ENCODE results near the gene CRIM1. TPM values are rescaled to one million over a fixed set of nuclear protein-coding genes. Genes with fewer than 3 reads are reported as not detected.

CRIM1 gene
- total and polyA plus RNA-seq, 2 of the 8 experiments (the other 6 are each of a cell fraction or from before 2014, with no cell fraction given): 9.4 to 28.4 TPM

DNA sequence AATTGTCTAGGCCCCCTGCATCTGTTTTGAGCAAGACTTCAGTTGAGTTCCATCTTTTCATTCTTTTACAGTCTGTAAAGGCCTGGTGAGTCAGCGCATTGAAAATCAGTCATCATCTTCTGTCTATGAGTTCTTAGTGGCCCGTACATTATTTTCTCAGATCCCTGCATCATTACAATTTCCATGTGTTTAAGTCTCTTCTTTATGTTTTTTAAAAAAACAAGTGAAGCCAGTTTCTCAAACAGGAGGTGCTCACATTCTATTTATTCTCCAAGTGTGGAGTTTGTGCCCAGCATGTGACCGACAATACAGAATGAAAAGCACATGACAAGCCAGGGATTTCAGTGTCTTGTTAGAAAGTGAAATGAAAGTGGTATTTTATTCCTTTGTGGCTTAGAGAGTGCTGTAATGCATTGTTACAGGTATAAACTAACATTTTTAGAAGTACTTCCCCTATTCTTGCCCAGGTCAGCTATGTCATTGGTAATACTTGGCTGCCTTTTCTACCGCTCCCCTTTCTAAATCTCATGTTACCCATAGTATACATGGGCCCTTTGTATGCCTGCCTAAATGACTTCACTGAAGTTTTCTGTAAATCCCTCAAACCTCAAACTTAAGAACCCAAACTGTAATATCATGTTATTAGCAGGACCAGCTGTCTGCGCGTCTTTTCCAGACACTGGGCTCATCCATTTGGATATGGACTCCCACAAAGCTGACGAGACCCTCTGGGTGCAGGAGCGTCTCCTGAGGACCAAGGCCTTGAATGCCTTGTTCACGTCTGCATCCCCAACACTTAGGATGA is 174.8 kb downstream of the CRIM1 start:
- Histone ChIP-seq H3K18ac (ENCODE audit: extremely low read depth, low read length) (no peak overlapping the region), H3K79me2 (ENCODE audit: control insufficient read depth in 1 of 2, insufficient read depth in 2 of 2, low read length in 2 of 2) (no peaks in the 10 kb centered on the region), H3K23ac (ENCODE audit: insufficient read length) (no peak overlapping the region), H4K8ac (ENCODE audit: extremely low read depth, insufficient read depth, low read length) (no peak overlapping the region), H2BK120ac (replicated peaks; ENCODE audit: low read depth, low read length) (no peak overlapping the region), H4K5ac (ENCODE audit: insufficient read length, low read depth, low read length) (no peak overlapping the region), H4K20me1 (replicated peaks in 1 of 2; ENCODE audit: control insufficient read depth in 1 of 2, insufficient read depth in 2 of 2, low read length in 2 of 2) (peaks cover 0 to 2% of the 10 kb centered on the region in 2 experiments), H3K4me2 (ENCODE audit: insufficient read depth in 1 of 2, low read depth in 2 of 2, low read length in 2 of 2) (no peak overlapping the region), H3K9ac (replicated peaks in 1 of 4; ENCODE audit: extremely low read depth in 1 of 4, low read depth in 3 of 4, low read length in 3 of 4) (no peak overlapping the region), H3K4me1 (replicated peaks in 1 of 4; ENCODE audit: control insufficient read depth in 3 of 4, insufficient read depth in 4 of 4, low read length in 3 of 4) (no peaks in the 10 kb centered on the region), H3K23me2 (ENCODE audit: low read depth, low read length) (no peaks in the 10 kb centered on the region; the same call in 1 of the 2 replicates), H4K91ac (replicated peaks; ENCODE audit: insufficient read length, low read length) (no peak overlapping the region), H3K9me3 (ENCODE audit: insufficient read depth in 2 of 2, low read depth in 1 of 2, low read length in 1 of 2) (no peaks in the 10 kb centered on the region), H3K4ac (replicated peaks; ENCODE audit: insufficient read length, low read depth, low read length) (no peak overlapping the region), H2BK20ac (ENCODE audit: low read length) (no peak overlapping the region), H3K27me3 (replicated peaks in 1 of 4; ENCODE audit: control insufficient read depth in 3 of 4, extremely low read depth in 1 of 4, insufficient read depth in 3 of 4, low read length in 3 of 4) (no peaks in the 10 kb centered on the region), H3K56ac (replicated peaks; ENCODE audit: insufficient read length, low read depth, low read length) (no peak overlapping the region), H2BK12ac (ENCODE audit: low read depth, low read length) (no peak overlapping the region), H3K36me3 (ENCODE audit: control insufficient read depth in 2 of 4, insufficient read depth in 4 of 4, low read length in 3 of 4) (peaks cover 0 to 4% (median 0%) of the 10 kb centered on the region in 4 experiments; a peak in 3 of 8 replicates), H2BK15ac (ENCODE audit: low read length) (no peak overlapping the region), H2AK5ac (ENCODE audit: low read depth, low read length) (no peak overlapping the region), H2AFZ (ENCODE audit: low read length) (no peak overlapping the region), H3K79me1 (ENCODE audit: low read depth, low read length) (no peaks in the 10 kb centered on the region), H3K27ac (ENCODE audit: low read depth, low read length) (no peak overlapping the region), H2BK5ac (ENCODE audit: low read depth, low read length) (no peak overlapping the region), H3K14ac (ENCODE audit: insufficient read length) (no peak overlapping the region), H3K4me3 (ENCODE audit: extremely low read depth in 1 of 4, insufficient read depth in 2 of 4, low read depth in 3 of 4, low read length in 4 of 4) (no peak overlapping the region)
- FAIRE-seq: no peak
- ChIA-PET POLR2A (ENCODE audit: partially characterized antibody) (interaction anchor here (1.1 kb wide), 1 partner anchor 26 kb away, joined by 3 read pairs; no protein-coding TSS in a partner anchor), CTCF (ENCODE audit: partially characterized antibody) (interaction anchor here (0.7 to 1.6 kb wide), 13 partner anchors 10 to 259 kb away, joined by 3 to 7 read pairs (median 3); no protein-coding TSS in a partner anchor)
- DNase-seq (ENCODE audit: low read depth in 1 of 2, low spot score in 2 of 2): no peak
- 89% methylated on average over 9 of the region's 9 CpGs; no CpG with 5 or more reads in 1 of the 2 experiments for WGBS, 2 experiments (ENCODE audit: extremely low coverage in 1 of 2, insufficient coverage in 1 of 2, insufficient read length in 1 of 2, insufficient replicate concordance in 2 of 2, low coverage in 1 of 2, low lambda C conversion rate in 2 of 2, missing lambda C conversion rate in 1 of 2)
- no peak for TF ChIP-seq RFX5 (IDR thresholded peaks at IDR 0.05; ENCODE audit: borderline replicate concordance, low read depth, low read length)
- TF ChIP-seq, protein P1, sequence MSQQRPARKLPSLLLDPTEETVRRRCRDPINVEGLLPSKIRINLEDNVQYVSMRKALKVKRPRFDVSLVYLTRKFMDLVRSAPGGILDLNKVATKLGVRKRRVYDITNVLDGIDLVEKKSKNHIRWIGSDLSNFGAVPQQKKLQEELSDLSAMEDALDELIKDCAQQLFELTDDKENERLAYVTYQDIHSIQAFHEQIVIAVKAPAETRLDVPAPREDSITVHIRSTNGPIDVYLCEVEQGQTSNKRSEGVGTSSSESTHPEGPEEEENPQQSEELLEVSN (IDR thresholded peaks at IDR 0.05): no peak
- no peak for TF ChIP-seq SIN3A (conservative IDR thresholded peaks at IDR 0.05 in 1 of 2, IDR thresholded peaks at IDR 0.05 in 1 of 2; ENCODE audit: low read depth in 1 of 2, low read length in 2 of 2)
- no peak for TF ChIP-seq SP4 (IDR thresholded peaks at IDR 0.05; ENCODE audit: low read length)
- TF ChIP-seq SIRT6 (IDR thresholded peaks at IDR 0.05; ENCODE audit: low read length): no peak
- TF ChIP-seq BACH1 (IDR thresholded peaks at IDR 0.05; ENCODE audit: low read length): no peak
- TF ChIP-seq, protein P2, sequence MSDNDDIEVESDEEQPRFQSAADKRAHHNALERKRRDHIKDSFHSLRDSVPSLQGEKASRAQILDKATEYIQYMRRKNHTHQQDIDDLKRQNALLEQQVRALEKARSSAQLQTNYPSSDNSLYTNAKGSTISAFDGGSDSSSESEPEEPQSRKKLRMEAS (IDR thresholded peaks at IDR 0.05): no peak
- no peak for TF ChIP-seq JUND (IDR thresholded peaks at IDR 0.05; ENCODE audit: low read length)
- no peak for TF ChIP-seq CTBP2 (IDR thresholded peaks at IDR 0.05; ENCODE audit: borderline replicate concordance, insufficient read depth, insufficient read length, low read length)
- TF ChIP-seq SIX5 (IDR thresholded peaks at IDR 0.05; ENCODE audit: low read depth, low read length): no peak
- TF ChIP-seq EZH2 (IDR thresholded peaks at IDR 0.05; ENCODE audit: low read depth, low read length, severe bottlenecking): no peak
